IMR-90 (cell line): Measurements from ENCODE around the gene ATP6AP1. TPM values are rescaled to one million over a fixed set of nuclear protein-coding genes. Genes with fewer than 3 reads are reported as not detected.

Source experiments
- ATAC-seq: fragments of 200-7000 bp; cut with Tn5 transposase; 2 replicates; pipeline ENCODE4 v1.9.1; 2020; ENCODE audit warnings: low read depth, mild to moderate bottlenecking, moderate library complexity
- BruUV-seq: library from RNA; stranded (reverse); fragments of 400-500 nt; replicated peaks from 2 replicates; lab custom pipeline; 2021; lab: Mats Ljungman, UMichigan
- CTCF ChIA-PET: fragments of 300-600 bp; formaldehyde crosslinking; extraction: SDS; loops from one replicate; lab custom pipeline; 2021; ENCODE audit warnings: antibody characterized with exemption; lab: Yijun Ruan, JAX
- POLR2A ChIA-PET: fragments of 300-600 bp; sonication (Branson Sonifier 250); formaldehyde crosslinking; loops from one replicate; lab custom pipeline; 2022; ENCODE audit warnings: antibody characterized with exemption; ENCODE audit not compliant: unreplicated experiment; lab: Charles Lee
- DNase-seq: peaks from one replicate; pipeline ENCODE4 v3.0.0; 2013
- H2AFZ ChIP-seq: replicated peaks from 2 replicates; pipeline ENCODE3; 2013; ENCODE audit warnings: low read length, mild to moderate bottlenecking; ENCODE audit not compliant: poor library complexity
- H2AK5ac ChIP-seq: 2 replicates; pipeline ENCODE4 v1.6.1; 2013; ENCODE audit warnings: low read depth, low read length, inconsistent platforms
- H2AK9ac ChIP-seq: replicated peaks from 2 replicates; pipeline ENCODE3; 2013; ENCODE audit warnings: mild to moderate bottlenecking, low read depth, low read length, moderate library complexity; ENCODE audit not compliant: poor library complexity
- H2BK120ac ChIP-seq: 2 replicates; pipeline ENCODE4 v1.6.1; 2013; ENCODE audit warnings: low read depth, low read length, inconsistent platforms
- H2BK15ac ChIP-seq: 3 replicates; pipeline ENCODE4 v1.6.1; 2013; ENCODE audit warnings: low read depth, low read length, inconsistent platforms
- H2BK20ac ChIP-seq: 2 replicates; pipeline ENCODE4 v1.6.1; 2013; ENCODE audit warnings: low read depth, mild to moderate bottlenecking, inconsistent platforms, low read length, moderate library complexity
- H2BK5ac ChIP-seq: 2 replicates; pipeline ENCODE4 v1.6.1; 2013; ENCODE audit warnings: mild to moderate bottlenecking, low read depth, low read length, inconsistent platforms; ENCODE audit not compliant: poor library complexity, severe bottlenecking
- H3K14ac ChIP-seq: replicated peaks from 2 replicates; pipeline ENCODE4 v1.6.1; 2013; ENCODE audit warnings: low read depth, low read length, inconsistent platforms
- H3K18ac ChIP-seq: 2 replicates; pipeline ENCODE4 v1.6.1; 2013; ENCODE audit warnings: low read depth, low read length, control low read depth
- H3K23ac ChIP-seq: 2 replicates; pipeline ENCODE4 v1.6.1; 2013; ENCODE audit warnings: low read depth, low read length, inconsistent platforms
- H3K27ac ChIP-seq: 2 replicates; pipeline ENCODE4 v1.5.1; 2013; ENCODE audit warnings: mild to moderate bottlenecking, control low read depth, low read length; ENCODE audit not compliant: insufficient read depth
- H3K27me3 ChIP-seq: 2 replicates; pipeline ENCODE4 v1.6.1; 2013; ENCODE audit warnings: low read length; ENCODE audit not compliant: control insufficient read depth, insufficient read depth
- H3K36me3 ChIP-seq: 2 replicates; pipeline ENCODE4 v1.6.1; 2013; ENCODE audit warnings: low read length, mixed read lengths; ENCODE audit not compliant: control insufficient read depth, insufficient read depth
- H3K4ac ChIP-seq: 2 replicates; pipeline ENCODE4 v1.6.1; 2013; ENCODE audit warnings: low read depth, low read length, inconsistent platforms
- H3K4me1 ChIP-seq: 2 replicates; pipeline ENCODE4 v1.6.1; 2013; ENCODE audit warnings: low read length, mixed read lengths; ENCODE audit not compliant: control insufficient read depth, insufficient read depth
- H3K4me2 ChIP-seq: 2 replicates; pipeline ENCODE4 v1.6.1; 2013; ENCODE audit warnings: low read depth, mild to moderate bottlenecking, control low read depth, low read length, moderate library complexity
- H3K4me3 ChIP-seq: 2 replicates; pipeline ENCODE4 v1.5.1; 2013; ENCODE audit warnings: low read depth, mild to moderate bottlenecking, control low read depth, low read length, moderate library complexity; ENCODE audit not compliant: insufficient read depth
- H3K56ac ChIP-seq: 2 replicates; pipeline ENCODE4 v1.6.1; 2013; ENCODE audit warnings: low read length, inconsistent platforms; ENCODE audit not compliant: insufficient read depth; ENCODE audit errors: extremely low read depth
- H3K79me1 ChIP-seq, 2 experiments: 2 replicates each; pipeline ENCODE4 v1.6.1; 2013; ENCODE audit warnings: low read length in 2 of 2, inconsistent platforms in 1 of 2, low read depth in 1 of 2
- H3K9ac ChIP-seq: 2 replicates; pipeline ENCODE4 v1.6.1; 2013; ENCODE audit warnings: low read depth, low read length, control low read depth
- H3K9me1 ChIP-seq: 2 replicates; pipeline ENCODE4 v1.6.1; 2013; ENCODE audit warnings: low read length, inconsistent platforms; ENCODE audit not compliant: insufficient read depth
- H3K9me3 ChIP-seq: 2 replicates; pipeline ENCODE4 v1.6.1; 2013; ENCODE audit warnings: low read length; ENCODE audit not compliant: control insufficient read depth, insufficient read depth
- H4K20me1 ChIP-seq: 2 replicates; pipeline ENCODE4 v1.6.1; 2013; ENCODE audit warnings: low read length, inconsistent platforms; ENCODE audit not compliant: insufficient read depth
- H4K5ac ChIP-seq: 2 replicates; pipeline ENCODE4 v1.6.1; 2013; ENCODE audit warnings: mild to moderate bottlenecking, low read depth, low read length, control low read depth
- H4K8ac ChIP-seq, 2 experiments: 2 replicates each; pipeline ENCODE4 v1.6.1; 2013; ENCODE audit warnings: low read depth in 2 of 2, low read length in 2 of 2, control low read depth in 1 of 2, inconsistent platforms in 1 of 2
- H4K91ac ChIP-seq: 2 replicates; pipeline ENCODE4 v1.6.1; 2013; ENCODE audit warnings: low read depth, low read length, inconsistent platforms; ENCODE audit not compliant: insufficient read depth
- CHD1 ChIP-seq: IDR thresholded peaks from 2 replicates; pipeline ENCODE4 v1.6.1; 2012; ENCODE audit warnings: low read depth, low read length, improper control_type of control experiment
- CTCF ChIP-seq: conservative IDR thresholded peaks from 2 replicates; pipeline ENCODE4 v1.5.1; 2012; ENCODE audit warnings: mild to moderate bottlenecking, low read depth, low read length, improper control_type of control experiment
- NFE2L2 ChIP-seq: fragments of 150-350 bp; IDR thresholded peaks from 2 replicates; pipeline ENCODE4 v1.6.1; 2016; ENCODE audit warnings: low read depth, mild to moderate bottlenecking, low read length
- WGBS, 2 experiments: methylation state at CpG; one replicate each; pipeline versions ENCODE4 v1.1.5 to v1.1.7; 2013; ENCODE audit warnings: missing lambda C conversion rate in 2 of 2; ENCODE audit not compliant: insufficient read length in 1 of 2; ENCODE audit errors: extremely low coverage in 2 of 2; 5-methylcytosine and 5-hydroxymethylcytosine counted together
- dilution Hi-C: fragments of 300-500 bp; cut with HindIII; formaldehyde crosslinking; loops from one replicate; pipeline ENCODE4 v1.14.3; 2018; ENCODE audit warnings: low sequenced_read_pairs; ENCODE audit not compliant: unreplicated experiment
- in situ Hi-C: fragments of 300-500 bp; cut with MboI; formaldehyde crosslinking; loops from 3 replicates; pipeline ENCODE4 v1.14.3; 2019; ENCODE audit warnings: low sequenced_read_pairs, inconsistent platforms, mixed read lengths
- intact Hi-C: fragments of 100-400 bp; cut with micrococcal nuclease; formaldehyde crosslinking; loops from 2 replicates; pipeline ENCODE4 v1.10.0; 2022
- polyA plus RNA-seq, 3 experiments: library from polyadenylated mRNA; depleted of rRNA; stranded (reverse); fragments of >200 nt; gene quantifications; 2 replicates each; pipeline ENCODE4 v1.2.3, GENCODE V29; 2012; ENCODE audit warnings: low replicate concordance in 1 of 3
- total RNA-seq: library from RNA; depleted of rRNA; stranded (reverse); fragments of >200 nt; gene quantifications from 2 replicates; pipeline ENCODE4 v1.2.3, GENCODE V29; 2012

ATP6AP1 gene
- total and polyA plus RNA-seq, 2 of the 4 experiments (the other 2 are of a cell fraction): 13.8 to 96.7 TPM

GRCh38 chrX:154383359-154384283 is 44.9 kb upstream of the ATP6AP1 start:
- dilution Hi-C loops: no loop called here
- H3K4me2 ChIP-seq: no peak overlapping the region
- no peak overlapping the region for H4K5ac ChIP-seq
- H3K18ac ChIP-seq: no peak overlapping the region
- H4K8ac ChIP-seq: no peak overlapping the region
- no peak overlapping the region for H2AFZ ChIP-seq
- H2BK20ac ChIP-seq: no peak overlapping the region
- H3K23ac ChIP-seq: no peak overlapping the region
- H3K56ac ChIP-seq: no peak overlapping the region
- intact Hi-C loops: no loop called here
- no peak overlapping the region for H4K91ac ChIP-seq
- H2BK120ac ChIP-seq: no peak overlapping the region
- H3K4me3 ChIP-seq: no peak overlapping the region
- no peak for DNase-seq
- H2AK5ac ChIP-seq: no peak overlapping the region
- BruUV-seq: no TSS peak
- H3K9ac ChIP-seq: no peak overlapping the region
- H3K14ac ChIP-seq: no peak overlapping the region
- no peaks in the 10 kb centered on the region for H3K9me1 ChIP-seq
- no peak for ATAC-seq
- H2AK9ac ChIP-seq: no peak overlapping the region
- H3K79me1 ChIP-seq: peaks cover 0 to 19% of the 10 kb centered on the region in 2 experiments; a peak in 2 of 4 replicates
- POLR2A ChIA-PET: no interaction called here
- H3K4ac ChIP-seq: no peak overlapping the region
- peaks cover 2% of the 10 kb centered on the region; the same call in 1 of the 2 replicates for H3K4me1 ChIP-seq
- CTCF ChIA-PET: interaction anchor here (0.5 to 1.6 kb wide), 3 partner anchors 8 to 15 kb away, joined by 3 to 4 read pairs (median 4); partner anchors contain the start of gene RPL10
- peaks cover 17% of the 10 kb centered on the region for H4K20me1 ChIP-seq
- peaks cover 11% of the 10 kb centered on the region; the same call in 1 of the 2 replicates for H3K36me3 ChIP-seq
- H2BK5ac ChIP-seq: no peak overlapping the region
- 94% methylated on average over 2 of the region's 14 CpGs; no CpG with 5 or more reads in 1 of the 2 experiments for WGBS, 2 experiments
- no peaks in the 10 kb centered on the region for H3K9me3 ChIP-seq
- TF ChIP-seq NFE2L2 (no peak), CTCF (no peak), CHD1 (no peak)
- H3K27ac ChIP-seq: no peak overlapping the region
- H3K27me3 ChIP-seq: no peaks in the 10 kb centered on the region
- in situ Hi-C loops: no loop called here
- no peak overlapping the region for H2BK15ac ChIP-seq
